Stimulated activated CD4-positive, alpha-beta T cell treated with anti-CD3 and anti-CD28 coated beads, TNF-alpha, amount 100 ng/mL, for 4 hours (primary cell): Measurements from ENCODE around the gene ZFAND3.

Source experiments
- DNase-seq, 3 experiments: peaks; one replicate each; pipeline ENCODE4 v3.0.0-alpha.2; 2020; ENCODE audit warnings: low read depth in 3 of 3

The ZFAND3 gene

DNA sequence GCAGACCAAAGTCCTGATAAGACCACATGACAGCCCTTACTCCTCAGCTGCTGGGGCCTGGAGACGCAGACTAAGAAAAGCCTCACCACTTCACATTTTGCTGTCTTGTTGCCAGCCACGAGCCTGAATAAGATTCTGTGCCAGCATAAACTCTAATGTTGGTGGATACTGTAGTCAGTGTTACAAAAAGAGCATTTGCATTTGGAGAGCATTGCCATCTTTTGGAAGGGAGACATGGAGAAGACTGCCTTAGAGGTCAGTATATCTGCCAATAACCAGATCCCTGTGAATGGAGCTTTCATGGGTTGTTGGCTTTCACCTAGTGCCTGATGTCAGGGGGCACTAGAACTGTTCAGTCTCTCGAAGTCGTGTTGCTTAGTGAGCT lies 315.2 kb downstream of the ZFAND3 start:
- DNase-seq: no peak

- DNase-seq: no peak
Measured at GRCh38 chr6:38136547-38136946, 317.0 kb downstream of the ZFAND3 start.

- DNase-seq: no peak
Measured at GRCh38 chr6:38137608-38138265, 318.2 kb downstream of the ZFAND3 start.

GRCh38 chr6:38138374-38138773 lies 318.8 kb downstream of the ZFAND3 start:
- no peak for DNase-seq

DNA sequence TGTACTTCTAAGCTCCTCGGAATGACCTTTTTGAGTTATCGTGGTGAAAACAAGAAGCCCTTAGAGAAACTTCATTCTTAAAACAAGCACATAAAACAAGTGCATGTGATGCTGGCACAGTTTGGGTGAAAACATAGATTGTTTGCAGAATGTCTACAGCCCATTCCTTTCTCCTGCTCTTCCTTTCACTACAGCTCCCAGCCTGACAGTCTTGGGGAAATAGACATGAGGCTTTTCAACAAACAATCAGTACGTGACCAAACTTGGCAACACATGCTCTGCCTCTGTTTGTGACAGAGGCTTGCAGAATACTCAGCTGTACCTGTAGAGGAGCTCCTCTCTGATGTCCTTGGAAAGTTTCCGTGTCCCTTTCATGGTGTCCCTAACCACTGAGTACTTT lies 321.6 kb downstream of the ZFAND3 start:
- no peak for DNase-seq

DNA sequence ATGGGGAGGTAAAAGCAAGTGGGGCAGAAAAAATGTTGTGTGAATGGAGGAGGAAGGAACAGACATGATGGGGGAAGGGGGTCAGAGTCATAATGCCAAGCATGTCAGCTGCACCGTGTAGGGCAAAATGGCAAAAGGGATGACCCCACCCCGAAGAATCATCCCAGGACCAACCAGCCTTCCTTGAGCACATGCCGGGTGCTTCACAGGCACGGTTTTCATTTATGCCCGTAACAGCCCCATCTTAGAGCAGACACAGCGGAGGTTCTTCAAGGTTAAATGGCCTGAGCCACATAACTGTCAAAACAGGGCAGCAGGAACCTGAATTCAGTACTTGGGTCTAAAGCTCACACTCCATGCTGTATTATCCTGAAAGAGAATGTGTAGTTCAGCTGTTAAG lies 322.2 kb downstream of the ZFAND3 start:
- DNase-seq: no peak

- no peak for DNase-seq
Measured at GRCh38 chr6:38142178-38142902, 322.8 kb downstream of the ZFAND3 start.

DNA sequence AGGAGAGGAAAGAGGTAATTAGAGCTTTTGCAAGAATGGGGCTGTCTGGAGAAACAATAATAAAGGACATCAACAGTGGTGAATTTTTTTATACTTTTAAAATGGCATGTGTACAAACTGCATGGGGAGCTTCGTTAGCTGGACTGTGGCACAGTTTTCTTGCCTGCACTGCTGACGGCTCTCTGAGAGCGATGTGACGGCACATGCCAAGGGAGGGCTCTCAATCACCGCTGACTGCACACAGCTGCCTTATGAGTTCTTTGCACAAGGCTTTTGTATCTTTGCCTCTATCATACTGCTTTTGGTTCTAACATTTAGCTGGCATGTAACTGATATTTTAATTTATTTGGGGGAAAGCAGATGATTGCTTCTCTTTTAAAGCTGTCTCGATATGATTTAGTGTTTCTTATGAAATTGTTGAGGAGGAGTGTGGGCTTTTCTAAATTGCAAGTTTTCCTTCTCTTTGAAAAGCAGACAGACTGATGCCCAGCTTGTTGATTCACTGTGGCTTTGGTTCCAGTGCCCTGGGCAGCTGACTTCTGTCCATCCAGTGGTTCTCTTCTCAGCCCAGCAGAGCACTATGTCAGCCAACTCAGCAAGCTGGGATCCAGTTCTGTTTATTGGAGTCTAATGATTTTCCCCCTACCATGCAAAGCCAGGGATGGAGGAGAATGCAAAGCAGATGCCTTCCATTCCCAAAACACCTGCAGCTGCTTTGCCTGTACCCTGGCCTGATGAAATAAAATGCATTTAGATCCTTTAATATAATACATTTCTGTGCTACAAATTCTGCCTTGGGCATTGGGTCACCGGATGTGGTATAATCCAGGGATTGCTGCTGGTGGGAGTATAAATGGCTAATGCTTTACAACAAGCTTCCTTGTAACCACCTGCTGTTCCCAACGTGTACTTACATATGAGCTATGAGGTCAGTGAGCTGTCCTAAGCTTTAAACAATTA lies 323.9 kb downstream of the ZFAND3 start:
- DNase-seq: no peak

DNA sequence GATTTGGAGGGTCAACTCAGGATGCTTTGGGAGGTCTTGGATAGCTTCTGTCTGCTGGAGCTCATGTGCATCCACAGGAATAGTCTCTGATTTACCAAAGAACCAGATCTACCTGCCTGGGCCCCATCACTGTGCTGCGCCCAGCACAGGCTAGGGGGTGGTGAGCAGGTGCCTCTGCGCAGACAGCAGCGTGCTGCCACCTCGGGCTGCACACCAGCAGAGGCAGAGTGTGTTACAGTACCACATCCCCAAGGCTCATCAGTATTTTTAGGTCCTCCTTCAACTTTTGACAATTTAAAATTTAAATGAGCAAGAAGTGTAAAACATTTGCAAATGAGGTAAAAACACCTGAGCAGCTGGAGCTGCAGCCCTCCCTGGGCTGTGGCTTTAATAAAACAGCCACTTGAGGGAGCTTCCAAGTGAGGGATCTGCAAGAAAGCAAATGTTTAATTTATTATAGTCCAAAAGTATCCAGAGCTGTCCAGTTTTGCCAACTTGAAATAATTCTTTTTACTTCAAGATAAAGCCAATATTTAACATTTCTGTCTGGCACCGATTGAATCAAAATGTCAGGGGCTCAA lies 324.9 kb downstream of the ZFAND3 start:
- DNase-seq: no peak

DNA sequence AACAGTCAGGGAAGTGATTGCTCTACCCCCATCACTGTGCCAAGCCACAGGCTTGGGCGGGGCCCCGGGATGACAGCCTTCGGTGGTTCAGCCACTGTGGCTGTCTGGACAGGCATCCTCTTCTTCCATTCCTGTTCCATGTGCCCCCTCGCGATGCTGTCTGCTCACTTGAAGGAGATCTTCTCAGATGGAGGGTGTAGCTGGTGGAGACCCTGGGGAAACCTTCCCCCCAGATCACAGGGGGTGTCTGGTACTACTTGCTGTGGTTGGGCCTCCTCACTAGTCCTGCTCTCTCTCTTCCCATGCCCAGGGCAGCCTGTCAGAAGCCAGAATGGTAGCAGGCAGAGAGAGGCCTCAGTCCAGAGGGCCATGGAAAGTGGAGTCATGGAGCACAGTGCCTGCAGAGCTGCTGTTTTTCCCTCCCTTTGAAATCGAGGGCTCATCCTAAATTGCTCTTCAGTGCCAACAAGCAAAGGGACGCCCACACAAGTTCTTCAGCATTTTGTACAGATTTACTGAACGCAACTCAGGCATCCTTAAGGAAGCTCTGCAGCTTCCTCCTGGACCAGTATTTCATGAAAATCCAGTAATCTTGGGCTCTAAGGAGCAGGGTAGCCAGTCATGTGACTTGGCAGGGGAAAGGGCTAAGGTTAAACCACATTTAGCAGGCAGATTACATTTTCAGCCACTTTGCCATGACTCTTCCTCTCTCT lies 326.6 kb downstream of the ZFAND3 start:
- no peak for DNase-seq

DNA sequence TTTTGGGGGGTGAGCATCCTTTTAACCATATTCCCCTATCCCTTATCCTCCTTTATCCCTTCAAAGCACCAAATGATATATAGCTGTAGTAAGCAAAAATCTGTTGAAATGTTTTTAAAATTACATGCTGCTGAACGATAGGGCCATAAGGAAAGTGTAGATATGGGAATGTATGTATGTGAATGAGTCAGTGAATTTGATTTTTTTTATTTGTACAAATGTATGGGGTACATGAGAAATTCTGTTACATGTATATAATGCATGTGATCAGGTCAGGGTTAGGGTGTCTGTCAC lies 327.2 kb downstream of the ZFAND3 start:
- DNase-seq: no peak

DNA sequence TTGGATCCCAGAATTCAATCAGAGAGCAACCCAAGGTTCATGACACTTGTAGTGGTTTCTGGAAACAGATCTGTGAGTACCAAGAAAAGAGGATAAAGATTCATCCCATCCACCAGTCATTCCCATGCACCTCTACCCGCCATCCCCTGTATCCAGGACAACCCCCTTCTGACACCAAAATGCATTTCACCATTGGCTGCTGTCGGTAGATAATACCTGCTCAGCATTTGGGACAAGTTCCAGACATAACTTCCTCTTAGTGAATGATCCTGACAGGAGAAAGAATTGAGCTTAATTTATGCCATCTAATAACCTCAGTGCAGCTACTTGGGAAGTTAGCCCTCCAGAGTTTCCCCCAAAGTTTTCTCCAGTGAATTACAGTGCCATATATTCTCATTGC lies 329.1 kb downstream of the ZFAND3 start:
- DNase-seq: no peak

DNA sequence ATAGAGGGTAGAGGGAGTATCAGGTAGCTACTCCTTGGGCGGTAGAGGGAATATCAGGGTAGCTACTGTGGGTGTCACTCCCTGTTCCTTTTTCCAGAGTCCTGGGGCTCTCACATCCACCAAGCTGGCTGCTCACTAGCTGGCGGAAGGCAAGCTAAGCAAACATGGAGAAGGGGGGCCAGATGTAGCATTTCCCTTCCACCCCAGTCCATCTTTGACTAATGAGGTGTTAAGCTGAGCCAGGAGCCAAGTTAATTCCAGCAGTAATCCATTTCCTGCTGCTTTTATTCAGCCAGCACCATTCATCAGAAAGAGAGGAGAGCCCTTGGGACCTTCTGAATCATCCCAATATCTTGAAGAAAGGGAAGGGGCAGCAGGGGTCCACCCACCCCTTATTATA lies 330.0 kb downstream of the ZFAND3 start:
- DNase-seq: no peak

- DNase-seq: no peak
Measured at GRCh38 chr6:38150021-38150420, 330.5 kb downstream of the ZFAND3 start.

DNA sequence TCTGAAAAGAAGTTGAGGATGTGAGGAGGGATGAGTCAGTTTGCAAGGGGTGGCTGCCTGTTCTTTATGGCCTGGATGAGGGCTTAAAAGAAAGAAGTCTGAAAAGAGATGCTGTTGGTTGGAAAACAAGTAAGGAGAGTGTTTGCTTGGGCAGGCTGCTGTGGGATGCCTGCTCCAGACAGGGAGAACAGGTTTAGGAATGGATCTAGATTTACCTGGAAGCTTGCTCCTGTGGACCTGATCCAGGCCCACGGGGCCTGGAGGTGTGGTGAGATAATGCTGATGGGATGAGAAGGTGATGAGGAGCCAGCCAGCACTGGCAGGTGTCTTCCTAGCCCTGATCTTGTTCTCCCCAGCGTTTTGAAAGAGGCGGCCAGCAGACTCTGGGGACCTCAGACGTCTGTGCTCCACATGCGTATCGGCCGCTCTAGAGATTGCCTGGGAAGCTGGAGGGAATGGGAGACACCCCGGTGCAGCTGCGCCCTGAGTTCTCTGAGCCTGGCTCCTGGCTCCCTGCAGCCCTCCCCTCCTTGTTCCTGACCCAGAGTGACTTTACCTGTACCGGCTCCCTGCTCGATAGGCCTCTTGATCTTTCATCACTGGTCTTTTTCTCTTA lies 331.3 kb downstream of the ZFAND3 start:
- DNase-seq: no peak

GRCh38 chr6:38151580-38152500 lies 332.3 kb downstream of the ZFAND3 start:
- no peak for DNase-seq

- no peak for DNase-seq
Measured at GRCh38 chr6:38152620-38153019, 333.1 kb downstream of the ZFAND3 start.

DNA sequence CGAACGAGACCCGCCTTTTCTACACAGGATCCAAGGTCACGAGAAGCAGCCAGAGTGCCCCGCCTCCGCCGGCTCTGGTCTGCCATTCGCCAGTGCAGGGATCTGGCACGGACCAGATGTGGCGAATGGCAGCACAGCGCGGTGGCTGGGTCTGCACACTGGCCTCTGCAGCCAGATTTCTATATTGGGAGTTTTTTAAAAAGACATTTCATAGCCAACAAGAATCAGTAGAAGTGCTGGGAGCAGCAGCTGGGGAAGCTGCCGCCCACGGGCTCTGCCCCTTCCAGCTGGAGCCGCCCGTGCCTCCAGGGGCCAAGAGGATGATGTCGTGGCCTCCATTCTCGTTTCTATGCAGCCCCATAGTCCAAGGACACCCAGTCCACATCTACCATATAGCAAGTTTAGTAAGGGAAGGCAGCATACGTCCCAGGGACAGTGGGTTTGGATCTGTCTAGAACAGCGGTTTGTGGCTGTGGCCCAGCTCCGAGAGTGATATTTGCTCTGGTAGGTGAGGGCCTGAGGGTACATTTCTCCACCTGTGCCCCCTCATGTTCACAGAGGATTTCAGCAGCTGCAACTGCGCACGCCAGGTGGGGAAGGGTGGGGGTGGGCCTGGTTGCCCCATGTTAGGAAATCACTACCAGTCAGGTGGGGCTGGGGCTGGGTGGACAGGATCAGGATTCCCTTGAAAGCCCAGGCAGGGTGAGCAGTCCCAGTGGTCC lies 333.7 kb downstream of the ZFAND3 start:
- no peak for DNase-seq

- no peak for DNase-seq
Measured at GRCh38 chr6:38153798-38154345, 334.3 kb downstream of the ZFAND3 start.
